ENCODE data around the gene ETS1.

ETS1 gene

GRCh38 chr11:128493570-128493965 lies 93.8 kb downstream of the ETS1 start:
- Histone ChIP-seq H3K9me3 (no peaks in the 10 kb centered on the region), H3K4me3 (no peak overlapping the region), H3K36me3 (replicated peaks) (no peaks in the 10 kb centered on the region), H3K27me3 (ENCODE audit: low read depth) (no peaks in the 10 kb centered on the region), H3K4me1 (no peaks in the 10 kb centered on the region)
- in situ Hi-C loops (cut with MboI; ENCODE audit: low sequenced_read_pairs): no loop called here
- no peak for DNase-seq (ENCODE audit: low spot score in 2 of 2)

- no peak overlapping the region for H3K4me3 ChIP-seq
- H3K27me3 ChIP-seq (ENCODE audit: low read depth): no peaks in the 10 kb centered on the region
- in situ Hi-C loops (cut with MboI; ENCODE audit: low sequenced_read_pairs): no loop called here
- DNase-seq (ENCODE audit: low spot score in 2 of 2): no peak
- no peaks in the 10 kb centered on the region for H3K9me3 ChIP-seq
- no peaks in the 10 kb centered on the region for H3K4me1 ChIP-seq
- no peaks in the 10 kb centered on the region for H3K36me3 ChIP-seq (replicated peaks)
These were observed 94.3 kb downstream of the ETS1 start for GRCh38 chr11:128492903-128493569.

GRCh38 chr11:128492461-128492860 lies 94.9 kb downstream of the ETS1 start:
- Histone ChIP-seq H3K36me3 (replicated peaks) (no peaks in the 10 kb centered on the region), H3K4me3 (no peak overlapping the region), H3K4me1 (no peaks in the 10 kb centered on the region), H3K9me3 (no peaks in the 10 kb centered on the region), H3K27me3 (ENCODE audit: low read depth) (no peaks in the 10 kb centered on the region)
- DNase-seq (ENCODE audit: low spot score in 2 of 2): no peak
- in situ Hi-C loops (cut with MboI; ENCODE audit: low sequenced_read_pairs): no loop called here

GRCh38 chr11:128491195-128491936 lies 96.0 kb downstream of the ETS1 start:
- H3K9me3 ChIP-seq: no peaks in the 10 kb centered on the region
- DNase-seq (ENCODE audit: low spot score in 2 of 2): no peak
- H3K4me1 ChIP-seq: no peaks in the 10 kb centered on the region
- H3K36me3 ChIP-seq (replicated peaks): no peaks in the 10 kb centered on the region; the same call in 1 of the 2 replicates
- H3K4me3 ChIP-seq: no peak overlapping the region
- no peaks in the 10 kb centered on the region for H3K27me3 ChIP-seq (ENCODE audit: low read depth)
- in situ Hi-C loops (cut with MboI; ENCODE audit: low sequenced_read_pairs): no loop called here

GRCh38 chr11:128490092-128490491 lies 97.3 kb downstream of the ETS1 start:
- in situ Hi-C loops (cut with MboI; ENCODE audit: low sequenced_read_pairs): no loop called here
- H3K36me3 ChIP-seq (replicated peaks): no peaks in the 10 kb centered on the region; the same call in 1 of the 2 replicates
- H3K4me3 ChIP-seq: no peak overlapping the region
- no peaks in the 10 kb centered on the region for H3K27me3 ChIP-seq (ENCODE audit: low read depth)
- H3K4me1 ChIP-seq: no peaks in the 10 kb centered on the region
- H3K9me3 ChIP-seq: no peaks in the 10 kb centered on the region
- DNase-seq (ENCODE audit: low spot score in 2 of 2): no peak

GRCh38 chr11:128488471-128488870 lies 98.9 kb downstream of the ETS1 start:
- H3K4me3 ChIP-seq: no peak overlapping the region
- H3K36me3 ChIP-seq (replicated peaks): no peaks in the 10 kb centered on the region; the same call in 1 of the 2 replicates
- no peaks in the 10 kb centered on the region for H3K27me3 ChIP-seq (ENCODE audit: low read depth)
- no peaks in the 10 kb centered on the region for H3K9me3 ChIP-seq
- H3K4me1 ChIP-seq: no peaks in the 10 kb centered on the region
- in situ Hi-C loops (cut with MboI; ENCODE audit: low sequenced_read_pairs): no loop called here
- no peak for DNase-seq (ENCODE audit: low spot score in 2 of 2)

- in situ Hi-C loops (cut with MboI; ENCODE audit: low sequenced_read_pairs): no loop called here
- Histone ChIP-seq H3K4me1 (no peaks in the 10 kb centered on the region), H3K36me3 (replicated peaks) (no peaks in the 10 kb centered on the region; the same call in 1 of the 2 replicates), H3K4me3 (no peak overlapping the region), H3K27me3 (ENCODE audit: low read depth) (no peaks in the 10 kb centered on the region), H3K9me3 (no peaks in the 10 kb centered on the region)
- no peak for DNase-seq (ENCODE audit: low spot score in 2 of 2)
These were observed 99.4 kb downstream of the ETS1 start for GRCh38 chr11:128487978-128488377.

GRCh38 chr11:128484172-128484571 lies 103.2 kb downstream of the ETS1 start:
- in situ Hi-C loops (cut with MboI; ENCODE audit: low sequenced_read_pairs): no loop called here
- Histone ChIP-seq H3K36me3 (replicated peaks) (no peaks in the 10 kb centered on the region; the same call in 1 of the 2 replicates), H3K4me3 (no peak overlapping the region), H3K27me3 (ENCODE audit: low read depth) (no peaks in the 10 kb centered on the region), H3K4me1 (no peaks in the 10 kb centered on the region), H3K9me3 (no peaks in the 10 kb centered on the region)
- DNase-seq (ENCODE audit: low spot score in 2 of 2): no peak

- Histone ChIP-seq H3K9me3 (no peaks in the 10 kb centered on the region), H3K27me3 (ENCODE audit: low read depth) (no peaks in the 10 kb centered on the region), H3K36me3 (replicated peaks) (no peaks in the 10 kb centered on the region; the same call in 1 of the 2 replicates), H3K4me3 (no peak overlapping the region), H3K4me1 (no peaks in the 10 kb centered on the region)
- in situ Hi-C loops (cut with MboI; ENCODE audit: low sequenced_read_pairs): no loop called here
- no peak for DNase-seq (ENCODE audit: low spot score in 2 of 2)
These were observed 104.1 kb downstream of the ETS1 start for GRCh38 chr11:128483211-128483788.

GRCh38 chr11:128482512-128483191 lies 104.7 kb downstream of the ETS1 start:
- Histone ChIP-seq H3K4me1 (no peaks in the 10 kb centered on the region), H3K27me3 (ENCODE audit: low read depth) (no peaks in the 10 kb centered on the region), H3K4me3 (no peak overlapping the region), H3K9me3 (no peaks in the 10 kb centered on the region), H3K36me3 (replicated peaks) (no peaks in the 10 kb centered on the region; the same call in 1 of the 2 replicates)
- DNase-seq (ENCODE audit: low spot score in 2 of 2): no peak
- in situ Hi-C loops (cut with MboI; ENCODE audit: low sequenced_read_pairs): no loop called here

GRCh38 chr11:128482092-128482491 lies 105.3 kb downstream of the ETS1 start:
- DNase-seq (ENCODE audit: low spot score in 2 of 2): no peak
- no peaks in the 10 kb centered on the region; the same call in 1 of the 2 replicates for H3K36me3 ChIP-seq (replicated peaks)
- no peak overlapping the region for H3K4me3 ChIP-seq
- in situ Hi-C loops (cut with MboI; ENCODE audit: low sequenced_read_pairs): no loop called here
- no peaks in the 10 kb centered on the region for H3K4me1 ChIP-seq
- H3K9me3 ChIP-seq: no peaks in the 10 kb centered on the region
- no peaks in the 10 kb centered on the region for H3K27me3 ChIP-seq (ENCODE audit: low read depth)

- H3K27me3 ChIP-seq (ENCODE audit: low read depth): no peaks in the 10 kb centered on the region
- no peaks in the 10 kb centered on the region for H3K4me1 ChIP-seq
- no peaks in the 10 kb centered on the region for H3K36me3 ChIP-seq (replicated peaks)
- no peaks in the 10 kb centered on the region for H3K9me3 ChIP-seq
- H3K4me3 ChIP-seq: no peak overlapping the region
- DNase-seq (ENCODE audit: low spot score in 2 of 2): no peak
- in situ Hi-C loops (cut with MboI; ENCODE audit: low sequenced_read_pairs): no loop called here
These were observed 106.2 kb downstream of the ETS1 start for GRCh38 chr11:128481135-128481534.

GRCh38 chr11:128480665-128481064 lies 106.7 kb downstream of the ETS1 start:
- no peaks in the 10 kb centered on the region for H3K36me3 ChIP-seq (replicated peaks)
- H3K4me1 ChIP-seq: no peaks in the 10 kb centered on the region
- no peaks in the 10 kb centered on the region for H3K27me3 ChIP-seq (ENCODE audit: low read depth)
- no peaks in the 10 kb centered on the region for H3K9me3 ChIP-seq
- no peak for DNase-seq (ENCODE audit: low spot score in 2 of 2)
- H3K4me3 ChIP-seq: no peak overlapping the region
- in situ Hi-C loops (cut with MboI; ENCODE audit: low sequenced_read_pairs): no loop called here

- in situ Hi-C loops (cut with MboI; ENCODE audit: low sequenced_read_pairs): no loop called here
- H3K9me3 ChIP-seq: no peaks in the 10 kb centered on the region
- DNase-seq (ENCODE audit: low spot score in 2 of 2): no peak
- no peaks in the 10 kb centered on the region for H3K36me3 ChIP-seq (replicated peaks)
- H3K4me3 ChIP-seq: no peak overlapping the region
- no peaks in the 10 kb centered on the region for H3K4me1 ChIP-seq
- no peaks in the 10 kb centered on the region for H3K27me3 ChIP-seq (ENCODE audit: low read depth)
These were observed 107.3 kb downstream of the ETS1 start for GRCh38 chr11:128480066-128480465.

Measured in HAP-1 (cell line).